NCI-H510A (cell line): ENCODE data around the gene PASD1.
"Not testable (repeated sequence)": the region's sequence is repeated elsewhere in the genome, so short reads cannot be mapped to it uniquely, and the experiment has no call there.

ENCODE experiments used
- DNase-seq: peaks from one replicate; lab custom pipeline; 2025; lab: John Stamatoyannopoulos, UW

The PASD1 gene

GRCh38 chrX:151624677-151625076, 61.2 kb downstream of the PASD1 start:
- DNase-seq, result no peak

GRCh38 chrX:151631822-151632221, 68.3 kb downstream of the PASD1 start:
- DNase-seq, result no peak

- DNase-seq, result no peak
These were observed 69.7 kb downstream of the PASD1 start for GRCh38 chrX:151633157-151633556.

- no peak for DNase-seq
These were observed 71.5 kb downstream of the PASD1 start for GRCh38 chrX:151634937-151635336.

- no peak for DNase-seq
These were observed 78.1 kb downstream of the PASD1 start for GRCh38 chrX:151641564-151641963.

GRCh38 chrX:151675121-151675746, 111.8 kb downstream of the PASD1 start:
- DNase-seq, result no peak

- DNase-seq, result no peak
These were observed 112.7 kb downstream of the PASD1 start for GRCh38 chrX:151676196-151676595.

- no peak for DNase-seq
These were observed 116.4 kb downstream of the PASD1 start for GRCh38 chrX:151679798-151680402.

GRCh38 chrX:151680805-151681204, 117.3 kb downstream of the PASD1 start:
- no peak for DNase-seq

- DNase-seq, result no peak
These were observed 124.2 kb downstream of the PASD1 start for GRCh38 chrX:151687635-151688034.

- DNase-seq, result no peak
These were observed 125.2 kb downstream of the PASD1 start for GRCh38 chrX:151688695-151689094.

- no peak for DNase-seq
These were observed 129.3 kb downstream of the PASD1 start for GRCh38 chrX:151692825-151693224.

GRCh38 chrX:151694121-151694520, 130.6 kb downstream of the PASD1 start:
- DNase-seq, result no peak

- DNase-seq, result no peak
These were observed 131.4 kb downstream of the PASD1 start, which contains the start of gene PRRG3 for GRCh38 chrX:151694661-151695582. PRRG3 (plus strand) TSS chrX:151695458; CDS start chrX:151698815, 3,357 bp downstream.

- DNase-seq, result no peak
These were observed 132.3 kb downstream of the PASD1 start for GRCh38 chrX:151695583-151696340.

- not testable (repeated sequence) for DNase-seq
These were observed 133.6 kb downstream of the PASD1 start for GRCh38 chrX:151697082-151697481.

- DNase-seq, result no peak
These were observed 134.0 kb downstream of the PASD1 start for GRCh38 chrX:151697522-151697921.

- no peak for DNase-seq
These were observed 135.0 kb downstream of the PASD1 start for GRCh38 chrX:151698485-151698884.

- no peak for DNase-seq
These were observed 136.3 kb downstream of the PASD1 start for GRCh38 chrX:151699746-151700145.

GRCh38 chrX:151700581-151700980, 137.1 kb downstream of the PASD1 start:
- no peak for DNase-seq

GRCh38 chrX:151701071-151701470, 137.6 kb downstream of the PASD1 start:
- DNase-seq, result no peak

GRCh38 chrX:151701531-151701930, 138.1 kb downstream of the PASD1 start:
- no peak for DNase-seq
